Measurements from ENCODE around the gene RGL4. TPM values are rescaled to one million over a fixed set of nuclear protein-coding genes. Genes with fewer than 3 reads are reported as not detected.
"Not testable (repeated sequence)": the region's sequence is repeated elsewhere in the genome, so short reads cannot be mapped to it uniquely, and the experiment has no call there.

The RGL4 gene
- total RNA-seq, 2 donors from 2014 or later: 0.44 TPM; not detected in 1

GRCh38 chr22:23718371-23719165 lies 27.8 kb downstream of the RGL4 start:
- DNase-seq (no peak), ATAC-seq (no peak)
- intact Hi-C loops (cut with DNase I): no loop called here

- ATAC-seq (no peak), DNase-seq (no peak)
- intact Hi-C loops (cut with DNase I): no loop called here
These were observed 30.0 kb downstream of the RGL4 start for GRCh38 chr22:23720855-23721254.

GRCh38 chr22:23722160-23722559 lies 31.3 kb downstream of the RGL4 start:
- ATAC-seq (no peak), DNase-seq (no peak)
- intact Hi-C loops (cut with DNase I): no loop called here

GRCh38 chr22:23722724-23723123 lies 31.9 kb downstream of the RGL4 start:
- DNase-seq (no peak), ATAC-seq (no peak)
- intact Hi-C loops (cut with DNase I): no loop called here

- intact Hi-C loops (cut with DNase I); DNase-seq; ATAC-seq: not testable (repeated sequence)
These were observed 37.3 kb downstream of the RGL4 start for GRCh38 chr22:23728108-23728507.

GRCh38 chr22:23737696-23738095 lies 46.9 kb downstream of the RGL4 start:
- ATAC-seq (no peak), DNase-seq (no peak)
- intact Hi-C loops (cut with DNase I): no loop called here

- DNase-seq (no peak), ATAC-seq (peak; percentile 71 to 85)
- intact Hi-C loops (cut with DNase I): no loop called here
These were observed 51.9 kb downstream of the RGL4 start for GRCh38 chr22:23742505-23743264.

- ATAC-seq: peak; percentile 57 to 67
- intact Hi-C loops (cut with DNase I): no loop called here
- no peak for DNase-seq
These were observed 52.5 kb downstream of the RGL4 start for GRCh38 chr22:23743303-23743705.

GRCh38 chr22:23744001-23744400 lies 53.2 kb downstream of the RGL4 start:
- ATAC-seq: no peak
- intact Hi-C loops (cut with DNase I): no loop called here
- no peak for DNase-seq

GRCh38 chr22:23744485-23744884 lies 53.7 kb downstream of the RGL4 start:
- DNase-seq (no peak), ATAC-seq (no peak)
- intact Hi-C loops (cut with DNase I): no loop called here

- intact Hi-C loops (cut with DNase I): no loop called here
- ATAC-seq (no peak), DNase-seq (no peak)
These were observed 55.0 kb downstream of the RGL4 start for GRCh38 chr22:23745791-23746190.

Other genes starting within 250 kb of the RGL4 start
- not detected for gene IGLL1, start 110.7 kb upstream of the RGL4 start, total RNA-seq
- gene DRICH1, start 58.7 kb upstream of the RGL4 start, total RNA-seq: not detected
- 1 to 10 TPM; 4.9 to 5.6 TPM for gene ZNF70, start 60.1 kb downstream of the RGL4 start, total RNA-seq
- 1 to 10 TPM in 1 of 2 donors, under 1 TPM in 1; 0.53 to 1.3 TPM for gene VPREB3, start 63.4 kb downstream of the RGL4 start, total RNA-seq
- not detected for gene C22orf15, start 72.0 kb downstream of the RGL4 start, total RNA-seq
- 1,000 to 10,000 TPM in 1 of 2 donors, 100 to 1,000 TPM in 1; 958 to 1,106 TPM for gene CHCHD10, start 77.0 kb downstream of the RGL4 start, total RNA-seq
- gene MMP11, start 81.8 kb downstream of the RGL4 start, total RNA-seq: 10 to 100 TPM in 1 of 2 donors, 1 to 10 TPM in 1; 5.6 to 10.0 TPM
- gene SMARCB1, start 96.0 kb downstream of the RGL4 start, total RNA-seq: 10 to 100 TPM; 46.6 to 54.8 TPM
- 1 to 10 TPM; 5.8 to 6.5 TPM for gene DERL3, start 148.0 kb downstream of the RGL4 start, total RNA-seq
- gene SLC2A11, start 166.9 kb downstream of the RGL4 start, total RNA-seq: 10 to 100 TPM; 15.0 TPM
- gene MIF, start 203.4 kb downstream of the RGL4 start, total RNA-seq: 100 to 1,000 TPM; 292 to 347 TPM